ENCODE data around the gene TMEM208.

The TMEM208 gene

DNA sequence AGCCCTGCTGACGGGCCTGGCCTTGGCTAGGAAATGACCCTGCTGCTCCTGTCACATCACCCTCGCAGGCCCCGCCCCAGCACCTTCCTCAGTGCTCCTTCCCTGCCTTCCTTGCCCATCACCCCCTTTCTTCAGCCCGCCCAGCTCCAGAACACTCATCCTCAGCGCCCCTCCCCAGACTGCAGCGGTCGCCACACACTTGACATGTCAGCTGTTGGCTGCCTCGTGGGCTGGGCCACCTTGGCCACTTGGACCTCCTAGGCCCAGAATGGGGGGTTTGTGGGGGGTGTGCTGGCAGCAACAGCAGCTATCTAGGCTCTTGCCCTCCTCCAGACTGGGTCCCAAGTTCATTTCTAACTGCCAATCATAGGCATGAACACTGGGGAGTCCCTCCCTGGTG is 17.4 kb upstream of the TMEM208 start:
- DNase-seq (ENCODE audit: low read depth) = no peak
- H3K4me3 ChIP-seq (ENCODE audit: low read depth, low read length) = no peak overlapping the region
- TF ChIP-seq, protein P1, sequence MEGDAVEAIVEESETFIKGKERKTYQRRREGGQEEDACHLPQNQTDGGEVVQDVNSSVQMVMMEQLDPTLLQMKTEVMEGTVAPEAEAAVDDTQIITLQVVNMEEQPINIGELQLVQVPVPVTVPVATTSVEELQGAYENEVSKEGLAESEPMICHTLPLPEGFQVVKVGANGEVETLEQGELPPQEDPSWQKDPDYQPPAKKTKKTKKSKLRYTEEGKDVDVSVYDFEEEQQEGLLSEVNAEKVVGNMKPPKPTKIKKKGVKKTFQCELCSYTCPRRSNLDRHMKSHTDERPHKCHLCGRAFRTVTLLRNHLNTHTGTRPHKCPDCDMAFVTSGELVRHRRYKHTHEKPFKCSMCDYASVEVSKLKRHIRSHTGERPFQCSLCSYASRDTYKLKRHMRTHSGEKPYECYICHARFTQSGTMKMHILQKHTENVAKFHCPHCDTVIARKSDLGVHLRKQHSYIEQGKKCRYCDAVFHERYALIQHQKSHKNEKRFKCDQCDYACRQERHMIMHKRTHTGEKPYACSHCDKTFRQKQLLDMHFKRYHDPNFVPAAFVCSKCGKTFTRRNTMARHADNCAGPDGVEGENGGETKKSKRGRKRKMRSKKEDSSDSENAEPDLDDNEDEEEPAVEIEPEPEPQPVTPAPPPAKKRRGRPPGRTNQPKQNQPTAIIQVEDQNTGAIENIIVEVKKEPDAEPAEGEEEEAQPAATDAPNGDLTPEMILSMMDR (conservative IDR thresholded peaks at IDR 0.05; ENCODE audit: low read depth, low read length) = no peak

DNA sequence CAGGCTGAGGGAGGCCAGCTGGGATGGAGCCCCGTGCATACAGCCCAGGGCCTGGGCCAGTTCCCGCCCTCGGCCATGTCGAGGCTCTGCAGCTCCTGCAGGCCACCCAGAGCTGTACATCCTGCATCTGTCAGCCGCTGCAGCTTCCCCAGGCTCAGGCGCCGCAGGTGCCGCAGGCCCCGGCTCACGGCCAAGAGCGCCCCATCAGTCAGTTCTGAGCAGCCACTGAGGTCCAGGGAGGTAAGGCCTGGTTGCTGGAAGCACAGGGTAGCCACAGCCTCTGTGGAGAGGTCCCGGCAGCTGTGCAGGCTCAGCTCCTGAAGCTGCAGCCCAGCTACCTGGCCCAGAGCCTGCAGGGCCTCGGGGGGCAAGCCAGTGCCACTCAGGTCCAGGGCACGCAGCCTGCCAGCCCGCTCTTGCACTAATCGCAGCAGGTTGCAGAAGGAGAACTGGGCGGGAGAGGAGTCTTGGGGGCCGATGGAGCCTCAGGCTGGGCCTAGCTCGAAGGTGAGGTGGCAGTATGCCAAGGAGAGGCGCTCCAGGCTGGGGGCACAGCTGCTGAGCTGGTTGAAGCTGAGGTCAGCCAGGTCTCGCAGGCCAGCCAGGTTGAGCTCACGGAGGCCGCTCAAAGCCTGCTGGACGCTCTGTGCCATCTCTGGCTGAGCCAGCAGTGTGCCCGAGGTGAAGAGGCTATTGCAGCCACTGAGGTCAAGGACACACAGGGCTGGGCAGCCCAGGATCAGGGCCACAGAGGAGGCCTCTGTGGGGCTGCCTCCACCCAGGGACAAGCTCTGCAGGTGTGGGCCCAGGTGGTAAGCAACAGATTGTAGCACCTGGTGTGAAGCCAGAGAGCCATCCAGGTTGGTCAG is 16.6 kb upstream of the TMEM208 start:
- DNase-seq (ENCODE audit: low read depth) = no peak
- TF ChIP-seq, protein P1 (conservative IDR thresholded peaks at IDR 0.05; ENCODE audit: low read depth, low read length) = no peak
- no peak overlapping the region for H3K4me3 ChIP-seq (ENCODE audit: low read depth, low read length)

DNA sequence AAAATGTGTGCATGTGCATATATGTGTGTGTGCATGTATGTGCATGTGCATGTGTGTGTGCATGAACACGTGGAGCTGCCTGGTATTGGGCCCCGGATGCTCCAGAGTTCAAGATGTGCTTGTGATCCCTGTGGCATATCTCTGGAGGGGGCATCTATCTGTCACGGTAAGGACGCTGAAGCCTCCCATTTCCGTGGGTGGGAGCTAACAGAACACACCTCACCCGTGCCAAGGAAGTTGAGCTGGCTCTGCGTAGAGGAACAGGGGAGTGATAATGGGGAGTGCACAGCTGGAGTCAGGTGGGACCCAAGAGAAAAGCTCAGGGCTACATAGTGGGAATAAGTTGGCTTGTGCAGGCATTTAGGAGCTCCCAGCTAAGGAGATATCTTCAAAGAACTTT is 15.3 kb upstream of the TMEM208 start:
- no peak overlapping the region for H3K4me3 ChIP-seq (ENCODE audit: low read depth, low read length)
- TF ChIP-seq, protein P1 (conservative IDR thresholded peaks at IDR 0.05; ENCODE audit: low read depth, low read length) = no peak
- DNase-seq (ENCODE audit: low read depth) = no peak

DNA sequence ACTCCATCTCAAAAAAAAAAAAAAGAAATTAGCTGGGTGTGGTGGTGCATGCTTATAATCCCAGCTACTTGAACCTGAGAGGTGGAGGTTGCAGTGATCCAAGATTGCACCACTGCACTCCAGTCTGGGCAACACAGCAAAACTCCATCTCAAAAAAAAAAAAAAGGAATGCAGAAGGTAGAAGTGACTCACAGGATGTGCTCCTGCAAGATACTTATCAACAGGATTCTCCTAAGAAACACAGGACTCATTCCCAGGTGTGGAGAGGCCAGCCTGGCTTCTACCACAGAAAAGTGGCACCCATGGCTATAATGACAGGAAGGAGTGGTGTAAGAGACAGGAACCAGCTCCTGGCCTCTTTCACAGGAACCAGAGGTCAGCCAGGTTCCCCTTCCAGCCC is 14.2 kb upstream of the TMEM208 start:
- H3K4me3 ChIP-seq (ENCODE audit: low read depth, low read length) = no peak overlapping the region
- TF ChIP-seq, protein P1 (conservative IDR thresholded peaks at IDR 0.05; ENCODE audit: low read depth, low read length) = no peak
- no peak for DNase-seq (ENCODE audit: low read depth)

DNA sequence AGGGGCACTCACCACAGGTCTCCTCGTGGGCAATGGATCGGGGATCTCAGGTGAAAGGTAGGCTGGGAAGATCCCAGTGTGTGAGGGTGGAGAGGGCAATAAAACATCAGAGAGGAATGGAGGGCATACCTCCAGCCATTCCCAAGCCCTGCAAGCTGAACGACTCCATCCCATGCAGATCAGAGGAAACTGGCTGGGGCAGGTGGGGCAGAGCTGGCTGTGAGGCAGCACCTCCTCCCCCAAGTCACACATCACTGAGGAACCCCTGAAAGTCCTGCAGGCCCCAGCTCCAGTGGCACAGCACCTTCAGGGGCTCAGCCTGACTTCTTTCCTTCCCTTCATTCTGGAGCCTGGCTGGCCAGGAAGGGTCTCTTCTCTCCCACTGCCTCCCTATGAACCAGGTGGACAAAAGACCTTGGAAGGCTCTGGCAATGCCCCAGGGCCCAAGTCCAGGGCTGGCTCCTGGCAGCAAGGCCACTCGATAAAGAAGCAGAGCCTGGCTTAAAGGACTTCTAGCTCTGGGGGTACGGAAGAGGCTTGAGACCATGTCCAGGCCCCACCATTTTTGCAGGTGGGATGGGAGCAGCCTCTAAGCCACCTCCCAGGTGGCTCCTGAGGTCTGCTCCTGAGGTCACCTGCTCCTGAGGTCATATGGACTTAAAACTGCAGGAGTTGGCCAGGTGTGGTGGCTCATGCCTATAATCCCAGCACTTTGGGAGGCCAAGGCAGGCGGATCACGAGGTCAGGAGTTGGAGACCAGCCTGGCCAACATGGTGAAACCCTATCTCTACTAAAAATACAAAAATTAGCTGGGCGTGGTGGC is 13.5 kb upstream of the TMEM208 start:
- DNase-seq (ENCODE audit: low read depth) = no peak
- H3K4me3 ChIP-seq (ENCODE audit: low read depth, low read length) = no peak overlapping the region
- TF ChIP-seq, protein P1 (conservative IDR thresholded peaks at IDR 0.05; ENCODE audit: low read depth, low read length) = no peak

- DNase-seq (ENCODE audit: low read depth) = no peak
- H3K4me3 ChIP-seq (ENCODE audit: low read depth, low read length) = no peak overlapping the region
- TF ChIP-seq, protein P1 (conservative IDR thresholded peaks at IDR 0.05; ENCODE audit: low read depth, low read length) = no peak
These were observed 11.2 kb upstream of the TMEM208 start for GRCh38 chr16:67215706-67216105.

All from choroid plexus epithelial cell (primary cell).